Small intestine (tissue), 16 donors: Measurements from ENCODE around the gene PKM. TPM values are rescaled to one million over a fixed set of nuclear protein-coding genes. Genes with fewer than 3 reads are reported as not detected.
A peak's percentile ranks its signal among the peaks of the same experiment; 100 is the strongest.
"Not testable (repeated sequence)": the region's sequence is repeated elsewhere in the genome, so short reads cannot be mapped to it uniquely, and the experiment has no call there.

Source experiments
- DNase-seq, 2 donors: peaks; one replicate each; pipeline versions ENCODE4 v3.0.0 to v3.0.0-alpha.2; 2013
- FAIRE-seq: peaks from 2 replicates; lab custom pipeline; 2012; peaks lifted over from hg19 to GRCh38; lab: Jason Lieb, UNC
- H3K27ac ChIP-seq, 3 donors: one replicate each; pipeline ENCODE4 v1.5.1; 2013; ENCODE audit warnings: low read length in 2 of 3, mild to moderate bottlenecking in 2 of 3, control low read depth in 1 of 3, inconsistent platforms in 1 of 3, low read depth in 1 of 3, moderate library complexity in 1 of 3
- H3K27me3 ChIP-seq, 3 donors: one replicate each; pipeline ENCODE4 v1.6.1; 2013; ENCODE audit warnings: low read length in 3 of 3, inconsistent platforms in 1 of 3; ENCODE audit not compliant: control insufficient read depth in 3 of 3, insufficient read depth in 3 of 3
- H3K36me3 ChIP-seq, 3 donors: one replicate each; pipeline ENCODE4 v1.6.1; 2013; ENCODE audit warnings: low read length in 3 of 3, inconsistent platforms in 1 of 3, low read depth in 1 of 3, mild to moderate bottlenecking in 1 of 3, moderate library complexity in 1 of 3; ENCODE audit not compliant: control insufficient read depth in 3 of 3, insufficient read depth in 2 of 3
- H3K4me1 ChIP-seq, 3 donors: one replicate each; pipeline ENCODE4 v1.6.1; 2013; ENCODE audit warnings: low read length in 2 of 3, inconsistent platforms in 1 of 3, low read depth in 1 of 3, mild to moderate bottlenecking in 1 of 3, moderate library complexity in 1 of 3; ENCODE audit not compliant: control insufficient read depth in 3 of 3, insufficient read depth in 2 of 3
- H3K4me3 ChIP-seq, 3 donors: one replicate each; pipeline ENCODE4 v1.5.1; 2013; ENCODE audit warnings: low read length in 3 of 3, control low read depth in 1 of 3, inconsistent platforms in 1 of 3, low read depth in 1 of 3, mild to moderate bottlenecking in 1 of 3, moderate library complexity in 1 of 3
- H3K9me3 ChIP-seq, 2 donors: one replicate each; pipeline ENCODE4 v1.6.1; 2013; ENCODE audit warnings: low read depth in 1 of 2, low read length in 1 of 2; ENCODE audit not compliant: control insufficient read depth in 2 of 2, insufficient read depth in 1 of 2
- WGBS, 3 donors: extraction: QIAGEN DNeasy Blood & Tissue Kit; methylation state at CpG; one replicate each; pipeline ENCODE4 v1.1.7; 2013; 5-methylcytosine and 5-hydroxymethylcytosine counted together
- long read RNA-seq, 10 donors: transcript quantifications; one replicate each; lab custom pipeline, GENCODE V29; 2026
- polyA plus RNA-seq, 4 donors: library from polyadenylated mRNA; stranded (reverse) in 3 of 4; unstranded in 1 of 4; fragments of 200-250 nt in 3 of 4; fragments of 120-200 nt in 1 of 4; gene quantifications; one replicate each; pipeline versions ENCODE4 v1.2.1 to v1.2.3, GENCODE V29; 2013
- donor health status: healthy with polysubstance abuse.
- donor health status: control.
- donor health status: control.
- donor health status: Bipolar disorder and iron deficiency.
- donor health status: healthy.

PKM gene
- polyA plus RNA-seq, result 100 to 1,000 TPM; 243 to 362 (median 254) TPM
- long read RNA-seq, donor 1, result 0 reads
- long read RNA-seq, donor 2, transcript PKM-202 (11 exons, 2,318 nt), result major isoform, 26 of 42 reads
- long read RNA-seq, donor 2, partial matches to known transcripts, result 10 of 42 reads
- long read RNA-seq, donor 2, other reads (novel, unspliced or antisense), result 0 of 42 reads
- long read RNA-seq, donor 3, transcript PKM-202 (11 exons, 2,318 nt), result major isoform, 16 of 69 reads
- long read RNA-seq, donor 3, transcript PKM-208 (3 exons, 699 nt), result minor isoform, 6 of 69 reads
- long read RNA-seq, donor 3, partial matches to known transcripts, result 38 of 69 reads
- long read RNA-seq, donor 3, other reads (novel, unspliced or antisense), result 0 of 69 reads
- long read RNA-seq, donor 4, partial matches to known transcripts, result 0 of 2 reads
- long read RNA-seq, donor 4, other reads (novel, unspliced or antisense), result 0 of 2 reads
- long read RNA-seq, donor 5, transcript PKM-202 (11 exons, 2,318 nt), result major isoform, 9 of 44 reads
- long read RNA-seq, donor 5, transcript PKM-212 (3 exons, 3,016 nt), result minor isoform, 5 of 44 reads
- long read RNA-seq, donor 5, transcript PKM-214 (2 exons, 2,301 nt), result minor isoform, 8 of 44 reads
- long read RNA-seq, donor 5, partial matches to known transcripts, result 17 of 44 reads
- long read RNA-seq, donor 5, other reads (novel, unspliced or antisense), result 0 of 44 reads
- long read RNA-seq, donor 6, transcript PKM-212 (3 exons, 3,016 nt), result minor isoform, 6 of 114 reads
- long read RNA-seq, donor 6, transcript PKM-208 (3 exons, 699 nt), result minor isoform, 5 of 114 reads
- long read RNA-seq, donor 6, transcript PKM-202 (11 exons, 2,318 nt), result major isoform, 43 of 114 reads
- long read RNA-seq, donor 6, partial matches to known transcripts, result 48 of 114 reads
- long read RNA-seq, donor 6, other reads (novel, unspliced or antisense), result 8 of 114 reads
- long read RNA-seq, donor 7, transcript PKM-214 (2 exons, 2,301 nt), result minor isoform, 22 of 850 reads
- long read RNA-seq, donor 7, transcript PKM-212 (3 exons, 3,016 nt), result minor isoform, 15 of 850 reads
- long read RNA-seq, donor 7, transcript PKM-202 (11 exons, 2,318 nt), result major isoform, 248 of 850 reads
- long read RNA-seq, donor 7, transcript PKM-208 (3 exons, 699 nt), result minor isoform, 8 of 850 reads
- long read RNA-seq, donor 7, partial matches to known transcripts, result 317 of 850 reads
- long read RNA-seq, donor 7, other reads (novel, unspliced or antisense), result 226 of 850 reads
- long read RNA-seq, donor 8, transcript PKM-202 (11 exons, 2,318 nt), result major isoform, 12 of 15 reads
- long read RNA-seq, donor 8, partial matches to known transcripts, result 0 of 15 reads
- long read RNA-seq, donor 8, other reads (novel, unspliced or antisense), result 0 of 15 reads
- long read RNA-seq, donor 9, partial matches to known transcripts, result 0 of 11 reads
- long read RNA-seq, donor 9, other reads (novel, unspliced or antisense), result 0 of 11 reads
- long read RNA-seq, donor 10, transcript PKM-202 (11 exons, 2,318 nt), result major isoform, 83 of 173 reads
- long read RNA-seq, donor 10, transcript PKM-214 (2 exons, 2,301 nt), result minor isoform, 5 of 173 reads
- long read RNA-seq, donor 10, partial matches to known transcripts, result 52 of 173 reads
- long read RNA-seq, donor 10, other reads (novel, unspliced or antisense), result 22 of 173 reads

GRCh38 chr15:72231066-72231832 is at the start of gene PKM:
TSS of gene PKM (minus strand) at chr15:72231190. CDS start at chr15:72219097, 12,093 bp downstream.
- H3K4me3 ChIP-seq, result peak within 1 kb of the TSS; percentile 85 to 93 (median 88)
- DNase-seq, result peak; percentile 97 to 99
- H3K9me3 ChIP-seq, result no peaks in the 10 kb centered on the region
- no peak for FAIRE-seq
- no peaks in the 10 kb centered on the region for H3K27me3 ChIP-seq
- peaks cover 0 to 3% (median 0%) of the 10 kb centered on the region in 3 donors for H3K36me3 ChIP-seq
- peak within 1 kb of the TSS; percentile 96 to 98 (median 96) for H3K27ac ChIP-seq
- H3K4me1 ChIP-seq, result peaks cover 11 to 30% (median 19%) of the 10 kb centered on the region in 3 donors
- WGBS, 3 donors, result 0 to 1% (median 1%) methylated on average over 60 to 67 of the region's 67 CpGs

DNA sequence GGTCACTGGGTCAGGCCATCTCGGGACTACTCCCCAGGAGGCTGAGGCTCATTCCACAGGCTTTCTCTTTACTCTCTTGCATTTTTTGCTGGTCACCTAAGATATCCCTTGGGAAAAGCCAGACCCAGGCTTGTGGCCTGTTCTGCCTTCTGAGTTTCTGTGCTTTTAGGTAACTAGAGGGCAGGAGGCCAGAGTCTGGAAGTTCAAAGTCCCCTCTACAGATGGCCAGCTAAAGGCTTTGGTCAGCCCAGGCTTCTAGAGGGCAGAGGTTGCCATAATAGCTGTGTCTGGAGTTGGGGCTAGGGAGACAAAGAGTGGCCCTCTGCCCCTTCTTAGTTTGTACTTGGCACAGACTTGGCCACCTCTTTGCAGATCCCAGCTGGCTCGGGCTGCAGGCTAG is 49.8 kb upstream of the PKM start:
- peak in 1 of 2 donors; percentile 31 for DNase-seq
- no peaks in the 10 kb centered on the region for H3K27me3 ChIP-seq
- H3K9me3 ChIP-seq, result no peaks in the 10 kb centered on the region
- H3K4me3 ChIP-seq, result no peak overlapping the region
- H3K36me3 ChIP-seq, result peaks cover 0 to 6% (median 0%) of the 10 kb centered on the region in 3 donors
- 78 to 86% (median 79%) methylated on average over 2 of the region's 2 CpGs for WGBS, 3 donors
- FAIRE-seq, result no peak
- H3K27ac ChIP-seq, result no peak overlapping the region
- peaks cover 0 to 3% (median 0%) of the 10 kb centered on the region in 3 donors for H3K4me1 ChIP-seq

DNA sequence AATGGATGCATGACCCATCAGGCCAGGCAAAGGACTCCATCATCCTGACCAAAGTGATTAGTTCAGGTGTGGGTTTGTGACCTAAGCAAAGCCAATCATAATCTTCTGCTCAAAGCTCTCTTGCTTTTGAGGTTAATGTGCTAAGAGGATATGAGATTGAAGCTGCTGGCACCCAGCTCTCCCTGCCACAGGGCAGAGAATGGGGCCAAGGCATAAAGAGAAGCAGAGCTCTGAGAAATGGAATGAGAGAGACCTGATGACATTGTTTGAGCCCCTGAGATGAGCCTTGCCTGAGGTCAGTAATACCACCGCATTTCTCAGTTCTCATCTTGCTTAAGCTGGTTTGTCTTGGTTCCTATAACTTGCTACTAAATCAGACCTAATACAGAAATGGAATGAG is 47.7 kb upstream of the PKM start:
- Histone ChIP-seq H3K27me3 (no peaks in the 10 kb centered on the region), H3K4me3 (no peak overlapping the region), H3K36me3 (no peaks in the 10 kb centered on the region), H3K9me3 (no peaks in the 10 kb centered on the region), H3K4me1 (peaks cover 0 to 3% (median 0%) of the 10 kb centered on the region in 3 donors), H3K27ac (no peak overlapping the region)
- FAIRE-seq, result no peak
- 89 to 96% (median 92%) methylated on average over 1 of the region's 1 CpG for WGBS, 3 donors
- no peak for DNase-seq

GRCh38 chr15:72276326-72276700 is 45.3 kb upstream of the PKM start:
- Histone ChIP-seq H3K27me3 (no peaks in the 10 kb centered on the region), H3K9me3 (no peaks in the 10 kb centered on the region), H3K4me1 (peaks cover 3 to 12% (median 7%) of the 10 kb centered on the region in 3 donors), H3K36me3 (no peaks in the 10 kb centered on the region), H3K27ac (no peak overlapping the region), H3K4me3 (no peak overlapping the region)
- FAIRE-seq (no peak), DNase-seq (no peak)

GRCh38 chr15:72275635-72276325 is 44.8 kb upstream of the PKM start:
- not testable (repeated sequence) for H3K27me3 ChIP-seq, H3K36me3 ChIP-seq, H3K9me3 ChIP-seq, FAIRE-seq, H3K4me3 ChIP-seq, H3K27ac ChIP-seq, DNase-seq
- H3K4me1 ChIP-seq, result peaks cover 0 to 16% (median 13%) of the 10 kb centered on the region in 3 donors

GRCh38 chr15:72272997-72273352 is 42.0 kb upstream of the PKM start:
- WGBS, 3 donors, result 47 to 71% (median 61%) methylated on average over 10 of the region's 10 CpGs
- no peak for DNase-seq
- H3K36me3 ChIP-seq, result peaks cover 0 to 7% (median 0%) of the 10 kb centered on the region in 3 donors
- no peaks in the 10 kb centered on the region for H3K27me3 ChIP-seq
- H3K4me1 ChIP-seq, result peaks cover 0 to 16% (median 13%) of the 10 kb centered on the region in 3 donors
- FAIRE-seq, result no peak
- H3K27ac ChIP-seq, result peak overlapping the region in 2 of 3 donors; percentile 41 to 93
- peak overlapping the region; percentile 18 to 90 (median 26) for H3K4me3 ChIP-seq
- no peaks in the 10 kb centered on the region for H3K9me3 ChIP-seq
